HG03175 (cell line): ENCODE measurements around the gene C4A.
"Not testable (repeated sequence)": the region's sequence is repeated elsewhere in the genome, so short reads cannot be mapped to it uniquely, and the experiment has no call there.

Experiments
- ATAC-seq: cut with Tn5 transposase; IDR thresholded peaks from one replicate; pipeline ENCODE4 v1.9.1; 2021; ENCODE audit warnings: mild to moderate bottlenecking, moderate library complexity; ENCODE audit not compliant: unreplicated experiment

C4A gene

DNA sequence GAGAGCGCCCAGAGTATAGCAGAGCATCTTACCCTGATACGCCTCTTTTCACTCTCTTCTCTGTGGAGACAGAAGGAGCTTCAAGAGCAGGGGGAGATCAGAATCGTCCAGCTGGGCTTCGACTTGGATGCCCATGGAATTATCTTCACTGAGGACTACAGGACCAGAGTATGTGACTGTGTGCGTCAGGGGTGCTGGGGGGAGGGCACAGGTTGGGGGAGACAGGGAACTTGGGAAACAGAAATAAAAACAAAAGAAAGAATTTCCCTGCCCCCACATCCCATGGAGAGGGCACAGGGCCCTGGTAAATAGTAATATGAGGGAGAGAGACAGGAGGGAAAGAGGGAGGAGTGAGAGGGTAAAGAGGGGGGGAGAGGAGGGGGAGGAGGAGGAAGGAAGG is 3.0 kb upstream of the C4A start:
- ATAC-seq, result no peak

- no peak for ATAC-seq
Observed at GRCh38 chr6:31979238-31979898, 2.5 kb upstream of the C4A start.

GRCh38 chr6:31980195-31980876 is 1.5 kb upstream of the C4A start:
- not testable (repeated sequence) for ATAC-seq

GRCh38 chr6:31980998-31981397 is 859 bp upstream of the C4A start:
- not testable (repeated sequence) for ATAC-seq

DNA sequence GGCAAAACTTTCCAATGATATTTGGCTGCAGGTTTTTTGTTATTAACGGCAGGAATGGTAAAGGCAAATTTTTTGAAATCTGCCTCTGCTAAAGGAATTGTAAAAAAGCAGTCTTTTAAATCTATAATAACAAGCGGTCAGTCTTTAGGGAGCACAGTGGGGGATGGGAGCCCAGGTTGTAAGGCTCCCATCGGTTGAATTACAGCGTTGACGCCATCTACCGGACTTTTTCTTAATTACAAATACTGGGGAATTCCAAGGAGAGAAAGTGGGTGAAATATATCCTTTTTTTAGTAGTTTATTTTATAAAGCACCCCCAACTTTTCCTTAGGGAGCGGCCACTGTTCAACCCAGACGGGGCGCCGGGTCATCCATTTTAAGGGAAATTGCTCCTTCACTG is 7.5 kb downstream of the C4A start:
- ATAC-seq, result not testable (repeated sequence)

GRCh38 chr6:31994421-31994820 is 12.6 kb downstream of the C4A start:
- ATAC-seq, result not testable (repeated sequence)

DNA sequence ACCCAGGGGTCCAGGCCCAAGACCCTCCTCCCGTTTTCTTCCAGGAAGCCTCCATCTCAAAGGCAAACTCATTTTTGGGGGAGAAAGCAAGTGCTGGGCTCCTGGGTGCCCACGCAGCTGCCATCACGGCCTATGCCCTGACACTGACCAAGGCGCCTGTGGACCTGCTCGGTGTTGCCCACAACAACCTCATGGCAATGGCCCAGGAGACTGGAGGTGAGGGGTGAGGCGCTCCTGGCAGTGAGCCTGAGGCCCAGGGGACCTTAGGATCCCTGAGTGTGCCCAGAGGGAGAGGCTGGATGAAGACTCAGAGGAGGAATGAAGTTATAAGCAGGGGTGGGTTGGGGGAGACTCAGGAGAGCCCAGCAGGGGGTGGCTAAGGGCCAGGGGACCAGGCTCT is 14.5 kb downstream of the C4A start:
- ATAC-seq, result not testable (repeated sequence)

DNA sequence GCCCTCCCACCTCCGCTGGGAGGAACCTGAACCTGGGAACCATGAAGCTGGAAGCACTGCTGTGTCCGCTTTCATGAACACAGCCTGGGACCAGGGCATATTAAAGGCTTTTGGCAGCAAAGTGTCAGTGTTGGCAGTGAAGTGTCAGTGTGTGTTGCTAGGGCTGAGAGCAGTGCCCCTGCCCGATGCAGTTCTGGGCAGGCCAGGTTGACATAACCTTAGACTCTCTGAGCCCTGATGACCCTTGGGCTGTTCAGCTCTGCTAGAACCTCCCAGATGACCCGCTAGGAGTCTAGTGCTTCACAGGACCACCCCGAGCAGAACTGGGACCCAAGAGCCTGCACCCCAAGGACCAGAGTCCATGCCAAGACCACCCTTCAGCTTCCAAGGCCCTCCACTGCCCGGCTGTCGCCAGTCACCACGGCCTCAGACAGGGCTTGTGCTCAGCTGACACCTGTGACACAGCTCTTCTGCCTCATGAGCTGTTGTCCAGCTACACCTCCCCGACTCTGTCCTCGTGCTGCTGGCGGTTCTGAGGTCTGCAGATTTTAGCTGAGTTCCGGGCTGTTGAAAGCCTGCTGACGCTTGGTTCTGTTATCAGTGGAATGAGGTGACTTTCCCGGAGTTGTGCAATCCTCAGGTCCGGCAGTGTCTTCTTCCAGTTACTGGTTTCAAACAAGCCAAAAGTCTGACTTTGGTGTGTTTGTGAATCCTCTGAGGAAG is 20.9 kb downstream of the C4A start:
- not testable (repeated sequence) for ATAC-seq

GRCh38 chr6:32003301-32003700 is 21.4 kb downstream of the C4A start:
- ATAC-seq, result not testable (repeated sequence)

DNA sequence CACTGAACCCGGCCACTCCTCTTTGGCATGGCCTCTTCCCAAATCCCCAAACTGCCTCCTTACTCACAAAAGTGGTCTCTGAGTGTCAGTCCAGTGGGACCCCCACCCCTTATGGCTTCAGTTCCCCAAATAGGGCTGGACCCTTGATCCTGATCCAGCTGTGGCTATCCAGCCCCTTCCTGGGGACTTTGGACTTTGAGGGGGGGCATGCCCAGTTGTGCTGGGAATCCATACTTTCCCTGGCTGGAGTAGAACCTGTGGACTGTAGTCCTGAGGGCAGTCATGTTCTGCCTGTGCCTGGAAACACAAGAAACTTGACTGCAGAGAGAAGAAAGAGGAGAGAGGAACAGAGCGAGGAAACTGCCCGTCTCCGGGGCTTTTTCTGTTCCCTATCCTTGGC is 22.5 kb downstream of the C4A start:
- not testable (repeated sequence) for ATAC-seq

- ATAC-seq, result not testable (repeated sequence)
Observed at GRCh38 chr6:32004864-32005537, 23.1 kb downstream of the C4A start.

GRCh38 chr6:32005538-32005880 is 23.7 kb downstream of the C4A start:
- ATAC-seq, result not testable (repeated sequence)

GRCh38 chr6:32005991-32006529 is 24.2 kb downstream of the C4A start:
- not testable (repeated sequence) for ATAC-seq

DNA sequence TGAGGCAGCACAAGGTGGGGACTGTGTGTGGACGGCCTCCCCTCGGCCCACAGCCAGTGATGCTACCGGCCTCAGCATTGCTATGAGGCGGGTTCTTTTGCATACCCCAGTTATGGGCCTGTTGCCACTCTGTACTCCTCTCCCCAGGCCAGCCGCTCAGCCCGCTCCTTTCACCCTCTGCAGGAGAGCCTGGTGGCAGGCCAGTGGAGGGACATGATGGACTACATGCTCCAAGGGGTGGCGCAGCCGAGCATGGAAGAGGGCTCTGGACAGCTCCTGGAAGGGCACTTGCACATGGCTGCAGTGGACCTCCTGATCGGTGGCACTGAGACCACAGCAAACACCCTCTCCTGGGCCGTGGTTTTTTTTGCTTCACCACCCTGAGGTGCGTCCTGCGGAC is 25.2 kb downstream of the C4A start:
- ATAC-seq, result not testable (repeated sequence)

- not testable (repeated sequence) for ATAC-seq
Observed at GRCh38 chr6:32008037-32008436, 26.2 kb downstream of the C4A start.

- not testable (repeated sequence) for ATAC-seq
Observed at GRCh38 chr6:32008616-32009015, 26.8 kb downstream of the C4A start.

DNA sequence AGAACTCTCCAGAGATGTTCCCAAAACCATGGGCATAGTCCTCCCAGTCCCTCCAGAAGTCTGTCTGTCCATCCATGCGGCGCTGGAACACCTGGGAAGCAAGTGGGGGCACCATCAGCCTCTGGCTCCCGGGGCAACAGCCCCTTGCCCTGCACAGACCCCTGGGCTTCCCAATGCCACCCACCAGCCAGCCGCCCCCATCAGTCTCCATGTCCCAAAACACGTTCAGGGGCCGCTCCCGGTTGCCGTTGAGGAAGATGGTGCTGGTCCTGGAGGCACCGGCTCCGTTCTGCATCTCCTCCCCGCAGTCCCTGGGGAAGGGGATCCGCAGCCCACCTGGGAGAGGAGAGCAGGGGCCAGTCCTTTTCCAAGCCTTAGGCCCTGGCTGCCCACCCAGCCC is 27.7 kb downstream of the C4A start:
- ATAC-seq, result not testable (repeated sequence)

GRCh38 chr6:32010856-32011530 is 29.1 kb downstream of the C4A start:
- ATAC-seq, result not testable (repeated sequence)

- ATAC-seq, result not testable (repeated sequence)
Observed at GRCh38 chr6:32012941-32013617, 31.2 kb downstream of the C4A start.

DNA sequence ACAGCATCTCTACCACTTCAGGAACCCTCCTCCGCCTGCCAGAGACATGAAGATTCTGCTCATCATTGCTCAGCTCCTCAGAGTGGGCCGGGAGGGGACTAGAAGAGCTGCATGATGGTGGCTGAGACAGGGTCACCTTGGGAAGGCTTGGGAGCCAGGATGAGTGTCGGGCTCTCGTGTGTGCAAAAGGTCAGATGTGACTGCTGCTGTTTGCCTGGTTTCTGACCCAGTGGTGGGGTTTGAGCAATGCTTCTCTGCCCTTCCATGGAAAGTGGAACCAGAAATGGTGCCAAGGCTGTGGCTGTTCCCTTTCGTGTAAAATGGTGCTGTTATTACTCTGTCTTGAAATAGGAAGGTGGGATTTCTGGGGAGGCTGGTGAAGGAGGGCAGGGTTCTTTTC is 31.9 kb downstream of the C4A start:
- ATAC-seq, result not testable (repeated sequence)
